NCI-H2227 (cell line): Measurements from ENCODE around the gene CATSPER3.

ENCODE experiments used
- DNase-seq: peaks from one replicate; lab custom pipeline; 2025; ENCODE audit not compliant: unreplicated experiment; lab: John Stamatoyannopoulos, UW

The CATSPER3 gene

GRCh38 chr5:135029477-135030122 is 61.9 kb downstream of the CATSPER3 start:
- DNase-seq, result no peak

DNA sequence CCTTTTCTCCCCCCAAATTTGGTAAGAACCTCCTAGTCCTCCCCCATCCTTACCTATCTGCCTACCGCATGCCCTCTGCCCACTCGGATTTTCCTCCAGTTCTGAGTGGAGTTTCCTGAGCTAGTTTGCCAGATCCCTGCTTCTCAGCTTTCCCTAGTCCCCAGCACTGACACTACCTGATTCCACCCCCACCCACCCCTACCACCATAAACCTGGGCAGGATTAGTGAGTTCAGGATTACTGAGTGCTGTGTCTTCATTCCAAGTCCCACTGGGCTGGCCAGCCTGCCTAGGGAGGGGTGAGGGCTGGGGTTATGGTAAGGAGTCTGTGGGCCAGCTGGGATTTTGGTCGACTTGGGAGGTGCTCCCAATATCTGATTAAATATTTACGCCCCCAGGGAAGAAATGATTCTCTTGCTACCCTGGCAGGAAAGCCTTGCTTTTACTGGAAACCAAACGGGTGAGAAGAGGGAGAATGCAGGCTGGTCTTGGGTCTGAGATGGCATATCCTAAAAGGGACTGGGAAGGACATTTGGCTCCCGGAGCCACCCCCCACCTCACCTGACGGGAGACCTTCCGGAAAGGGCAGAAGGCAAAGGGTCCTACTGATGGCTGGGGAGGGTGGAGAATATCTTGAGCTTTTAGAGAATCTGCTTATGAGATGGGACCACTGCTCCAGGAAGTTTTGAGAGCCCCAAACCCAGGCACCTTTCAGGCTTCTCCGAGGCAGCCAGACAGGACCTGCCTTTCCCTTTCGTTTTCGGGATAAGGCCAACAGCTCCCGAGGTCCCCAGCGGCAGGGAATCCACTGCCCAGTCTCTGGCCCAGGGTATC is 62.6 kb downstream of the CATSPER3 start:
- DNase-seq, result no peak

DNA sequence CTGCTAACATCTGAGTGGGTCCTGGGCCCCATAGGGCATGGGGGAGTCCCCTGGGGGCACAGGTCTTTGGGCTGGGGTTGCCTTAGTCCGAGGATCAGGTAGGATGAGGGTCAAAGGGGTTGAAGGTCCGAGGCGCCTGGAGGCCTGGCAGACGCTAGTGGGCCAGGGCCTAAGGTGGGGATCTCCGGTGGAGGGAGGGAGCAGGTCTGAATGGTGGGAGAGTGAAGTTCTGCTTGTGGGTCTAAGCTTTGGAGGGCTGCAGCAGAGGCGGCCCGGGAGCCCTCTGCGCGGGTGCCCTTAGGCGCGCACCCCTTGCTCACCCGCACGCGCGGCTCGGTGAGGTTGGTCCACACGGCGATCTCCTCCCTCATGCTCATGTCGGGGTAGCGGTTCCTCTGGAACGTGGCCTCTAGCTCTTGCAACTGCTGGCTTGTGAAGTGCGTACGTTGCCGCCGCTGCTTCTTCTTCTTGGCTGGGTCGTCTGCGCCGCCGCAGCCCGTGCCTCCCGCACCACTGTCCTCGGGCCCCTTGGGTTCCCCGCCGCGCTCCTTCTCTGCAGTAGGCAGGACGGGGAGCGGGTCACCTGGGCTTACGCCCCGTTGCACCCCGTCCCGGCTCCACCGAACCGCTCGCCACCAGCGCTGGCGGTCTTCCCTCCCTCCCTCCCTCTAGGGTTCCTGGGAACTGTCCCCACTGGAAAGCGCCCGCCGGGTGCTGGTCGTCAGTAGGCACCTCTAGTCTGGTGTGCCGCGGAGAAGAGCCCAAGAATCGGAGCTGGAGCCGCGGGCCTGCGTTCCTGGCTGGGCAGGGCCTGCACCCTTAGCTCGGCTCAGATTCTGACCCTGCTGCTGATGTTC is 63.5 kb downstream of the CATSPER3 start:
- DNase-seq, result no peak

- DNase-seq, result no peak
Observed at GRCh38 chr5:135031813-135032694, 64.3 kb downstream of the CATSPER3 start.

- DNase-seq, result no peak
Observed at GRCh38 chr5:135032695-135032998, 64.9 kb downstream of the CATSPER3 start.

DNA sequence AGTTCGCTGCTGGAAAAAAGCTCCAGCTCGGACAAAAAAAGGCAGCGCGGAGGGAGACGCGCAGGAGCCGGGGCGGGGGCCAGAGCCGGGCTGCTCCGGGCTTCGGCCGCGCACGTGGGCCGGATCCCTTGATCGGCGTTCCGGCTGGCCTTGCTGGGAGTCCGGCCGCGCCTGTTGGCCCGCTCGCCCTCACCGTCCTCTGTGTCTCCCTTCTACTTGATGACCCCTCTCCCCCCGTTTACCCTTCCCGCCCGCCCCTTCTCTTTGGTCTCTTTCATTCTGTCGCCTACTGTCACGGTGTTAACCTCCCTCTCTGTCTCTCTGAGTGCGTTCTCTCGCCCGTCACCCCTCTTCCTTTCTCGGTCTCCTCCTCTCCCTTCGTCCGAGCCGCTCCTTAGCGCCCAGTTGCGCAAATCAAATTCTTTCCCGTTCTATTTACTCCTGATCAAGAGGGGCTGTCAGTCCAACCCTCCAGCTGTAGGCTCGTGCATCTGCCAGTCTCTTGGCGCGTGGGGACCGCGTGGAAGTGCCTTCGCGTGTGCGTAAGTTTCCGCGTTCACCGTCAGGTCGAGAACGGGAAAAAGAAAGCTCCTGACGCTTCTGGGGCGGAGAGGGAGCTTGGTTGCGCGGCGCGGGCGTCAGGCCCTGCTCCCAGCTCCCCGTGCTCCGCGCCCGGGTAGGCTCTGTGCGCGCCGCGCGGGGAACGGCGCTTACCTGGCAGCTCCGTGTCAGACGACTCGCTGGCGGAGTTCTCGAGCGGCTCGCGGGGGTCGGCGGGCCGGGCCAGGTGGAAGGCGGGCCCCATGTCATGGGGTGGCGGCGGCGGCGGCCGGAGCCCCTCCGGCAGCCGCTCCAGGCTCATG is 65.5 kb downstream of the CATSPER3 start:
- peak; percentile 42 for DNase-seq

- no peak for DNase-seq
Observed at GRCh38 chr5:135033901-135034235, 66.2 kb downstream of the CATSPER3 start, which contains the start of gene PITX1. TSS of gene PITX1 (minus strand) at chr5:135034228. CDS start at chr5:135033881, 347 bp downstream.

DNA sequence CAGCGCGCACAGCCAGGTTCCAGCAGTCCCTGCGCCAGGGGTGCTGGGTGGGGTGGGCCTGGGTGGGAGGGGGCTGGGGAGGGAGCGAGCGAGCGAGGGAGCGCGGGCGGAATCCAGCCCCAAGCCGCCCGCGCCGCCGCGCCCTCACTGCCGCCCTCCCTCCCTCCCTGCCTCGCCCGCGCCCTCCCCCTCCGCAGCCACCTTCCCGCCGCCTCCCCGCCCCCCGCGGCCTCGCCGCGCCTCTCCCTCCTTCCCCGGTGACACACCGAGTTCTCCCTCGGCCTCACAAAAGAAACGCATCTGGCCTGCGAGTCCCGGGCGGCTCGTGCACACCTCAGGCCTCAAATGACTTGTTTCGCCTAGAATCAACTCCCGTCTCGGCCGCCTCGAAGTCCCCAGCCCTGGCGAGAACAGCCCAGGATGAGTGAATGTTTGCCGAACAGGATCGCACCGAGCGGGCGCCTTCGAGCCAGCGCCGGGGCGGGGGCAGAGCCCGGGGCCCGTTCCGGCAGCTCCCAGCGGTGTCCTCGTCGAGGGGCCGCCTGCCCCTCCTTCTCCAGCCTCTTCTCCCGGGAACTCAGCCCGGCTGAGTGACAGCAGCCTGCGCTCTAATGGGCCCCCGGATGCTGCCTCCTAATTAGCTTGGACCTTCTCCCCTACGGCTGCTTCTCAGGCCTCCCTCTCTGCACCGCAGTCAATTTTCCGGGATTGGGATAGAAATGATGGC is 66.7 kb downstream of the CATSPER3 start:
- DNase-seq, result peak; percentile 83

DNA sequence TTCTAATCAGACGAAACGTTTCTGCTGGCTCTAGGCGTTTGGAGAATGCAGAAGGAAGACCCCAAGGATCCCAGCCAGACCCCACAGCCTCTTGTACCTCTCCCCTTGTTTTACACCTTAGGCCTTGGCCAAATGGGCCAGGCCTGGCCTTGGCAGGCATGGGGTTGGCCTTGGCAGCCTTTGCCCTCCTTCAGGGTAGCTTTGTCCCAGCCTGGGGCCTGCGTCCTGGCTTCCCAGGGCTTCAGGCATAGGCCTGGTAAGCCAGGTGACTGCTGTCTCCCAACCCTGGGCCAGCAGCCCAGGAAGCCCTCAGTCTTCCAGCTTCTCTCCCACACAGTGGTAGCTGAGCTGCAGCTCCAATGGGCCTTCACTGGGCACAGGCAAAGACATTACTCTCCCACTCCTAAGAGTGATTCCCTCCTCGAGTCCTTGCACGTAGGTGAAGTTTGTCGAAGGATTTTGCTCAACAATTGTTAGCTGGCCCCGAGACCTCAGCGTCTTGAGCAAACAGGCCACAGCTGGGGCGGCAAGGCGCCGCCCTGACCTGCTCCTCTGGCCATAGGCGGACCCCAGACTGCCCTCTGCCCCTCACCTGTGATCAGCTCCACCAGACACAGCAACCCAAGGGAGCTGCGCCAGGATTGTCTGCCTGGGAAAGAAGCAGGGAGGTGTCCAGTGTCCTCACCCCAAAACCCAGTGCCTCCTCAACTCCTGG is 67.4 kb downstream of the CATSPER3 start:
- DNase-seq, result no peak

DNA sequence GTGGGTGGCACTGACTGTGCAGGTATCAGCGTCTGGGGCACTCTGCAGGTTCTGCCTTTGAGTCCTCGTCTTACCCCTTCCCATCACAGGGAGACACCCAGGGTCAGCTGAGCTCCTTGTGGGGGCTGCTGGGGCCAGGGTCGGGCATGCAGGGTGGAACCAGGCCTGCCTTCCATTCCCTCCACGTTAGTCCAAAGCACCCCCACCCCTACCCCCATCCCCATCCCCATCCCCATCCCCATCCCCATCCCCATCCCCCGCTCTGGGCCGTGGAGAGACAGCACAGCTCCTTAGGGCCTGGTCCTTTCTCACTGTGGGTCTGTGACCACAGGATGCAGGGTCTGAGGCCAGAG is 67.9 kb downstream of the CATSPER3 start:
- DNase-seq, result no peak

DNA sequence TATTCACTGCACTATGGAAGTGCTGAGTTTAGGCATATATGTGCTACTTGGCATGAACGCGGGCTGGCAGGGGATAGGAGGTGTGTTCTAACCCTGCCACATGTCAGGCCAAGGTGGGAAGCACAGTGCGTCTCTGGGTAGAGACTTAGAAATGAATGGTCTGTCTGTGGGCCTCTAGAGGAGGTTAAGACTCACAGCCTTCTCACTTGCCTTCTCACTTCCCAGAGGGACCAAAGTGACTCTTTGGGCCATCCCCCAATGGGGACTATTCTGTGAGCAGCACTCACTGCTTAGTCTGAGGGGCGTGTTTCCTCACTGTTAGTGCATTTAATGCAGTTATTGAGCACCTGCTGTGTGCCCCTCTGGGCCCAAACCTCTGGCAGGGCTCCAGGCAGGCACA is 68.7 kb downstream of the CATSPER3 start:
- no peak for DNase-seq

DNA sequence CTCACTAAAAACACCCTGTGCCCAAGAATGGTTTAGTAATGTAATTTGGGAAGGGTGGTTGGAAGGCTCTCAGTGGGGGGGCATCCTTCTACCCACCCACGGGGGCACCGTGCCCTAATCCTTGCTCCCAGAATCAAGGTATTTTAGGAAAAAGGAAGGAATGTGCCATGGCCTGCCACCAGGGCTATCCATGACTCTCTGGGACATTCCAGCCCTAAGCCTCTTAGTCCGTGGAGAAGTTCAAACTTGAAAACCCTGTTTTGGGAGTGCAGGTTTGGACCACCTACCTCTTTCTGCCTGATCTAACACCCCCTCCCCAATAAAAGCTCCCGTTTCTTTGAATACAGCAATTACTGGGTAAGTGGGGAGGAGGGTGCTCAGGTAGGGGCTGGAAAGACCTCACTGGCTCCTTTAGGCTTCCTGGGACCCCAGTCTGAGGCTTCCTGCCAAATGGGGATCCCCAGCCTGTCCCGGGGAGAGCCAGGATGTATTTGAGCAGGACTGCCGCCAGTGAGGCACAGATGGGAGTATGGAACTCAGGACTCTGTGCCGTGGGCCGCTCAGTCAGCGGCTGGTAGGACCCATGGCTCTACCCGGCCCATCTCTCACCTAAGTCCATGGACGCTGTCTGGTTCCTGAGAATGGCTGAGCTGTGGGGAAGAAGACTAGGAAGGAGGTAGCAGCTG is 70.0 kb downstream of the CATSPER3 start:
- no peak for DNase-seq

GRCh38 chr5:135038205-135038812 is 70.6 kb downstream of the CATSPER3 start:
- no peak for DNase-seq

DNA sequence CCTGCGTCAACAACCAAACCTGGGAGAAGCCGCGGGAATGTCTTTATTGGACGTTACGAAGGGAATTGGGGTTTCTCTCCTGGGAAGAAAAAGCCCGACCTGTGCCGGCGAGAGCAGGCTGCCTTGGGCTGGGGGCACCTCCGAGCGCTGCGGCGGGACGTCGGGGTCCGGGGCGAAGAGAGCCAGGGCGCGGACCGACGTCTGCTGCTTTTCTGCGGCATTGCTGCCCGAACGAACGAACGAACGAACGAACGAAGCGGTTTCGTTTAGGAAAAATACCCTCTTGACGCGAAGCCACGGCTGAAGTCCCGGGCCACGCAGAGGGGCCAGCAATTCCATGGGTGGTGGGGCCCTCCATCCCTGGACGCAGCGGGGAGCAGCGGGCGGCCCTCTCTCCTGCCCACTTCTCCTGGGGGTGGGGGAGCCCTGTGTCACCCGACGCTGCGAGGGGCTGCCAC is 71.1 kb downstream of the CATSPER3 start:
- no peak for DNase-seq

GRCh38 chr5:135039271-135040033 is 71.7 kb downstream of the CATSPER3 start:
- no peak for DNase-seq

- DNase-seq, result no peak
Observed at GRCh38 chr5:135040034-135040332, 72.3 kb downstream of the CATSPER3 start.
